GM06990 (cell line): ENCODE measurements around the gene ASB7.

Experiments used
- DNase-seq: peaks from one replicate; pipeline ENCODE4 v3.0.0-alpha.2; 2011; ENCODE audit not compliant: insufficient read length; ENCODE audit errors: extremely low read depth
- H3K27me3 ChIP-seq: replicated peaks from 2 replicates; pipeline ENCODE4 v1.6.0; 2011; ENCODE audit warnings: low read length; ENCODE audit not compliant: control insufficient read depth, insufficient read depth
- H3K36me3 ChIP-seq: 2 replicates; pipeline ENCODE4 v1.5.1; 2011; ENCODE audit warnings: low read length; ENCODE audit not compliant: control insufficient read depth, insufficient read depth
- H3K4me3 ChIP-seq: replicated peaks from 2 replicates; pipeline ENCODE4 v1.5.1; 2011; ENCODE audit warnings: low read depth, mild to moderate bottlenecking, control low read depth, low read length
- TF ChIP-seq, protein P1 (sequence below): IDR thresholded peaks from 2 replicates; pipeline ENCODE4 v1.5.1; 2011; ENCODE audit warnings: low read length, control low read depth, mild to moderate bottlenecking, inconsistent platforms; ENCODE audit not compliant: insufficient read depth, poor library complexity, severe bottlenecking

Gene ASB7

DNA sequence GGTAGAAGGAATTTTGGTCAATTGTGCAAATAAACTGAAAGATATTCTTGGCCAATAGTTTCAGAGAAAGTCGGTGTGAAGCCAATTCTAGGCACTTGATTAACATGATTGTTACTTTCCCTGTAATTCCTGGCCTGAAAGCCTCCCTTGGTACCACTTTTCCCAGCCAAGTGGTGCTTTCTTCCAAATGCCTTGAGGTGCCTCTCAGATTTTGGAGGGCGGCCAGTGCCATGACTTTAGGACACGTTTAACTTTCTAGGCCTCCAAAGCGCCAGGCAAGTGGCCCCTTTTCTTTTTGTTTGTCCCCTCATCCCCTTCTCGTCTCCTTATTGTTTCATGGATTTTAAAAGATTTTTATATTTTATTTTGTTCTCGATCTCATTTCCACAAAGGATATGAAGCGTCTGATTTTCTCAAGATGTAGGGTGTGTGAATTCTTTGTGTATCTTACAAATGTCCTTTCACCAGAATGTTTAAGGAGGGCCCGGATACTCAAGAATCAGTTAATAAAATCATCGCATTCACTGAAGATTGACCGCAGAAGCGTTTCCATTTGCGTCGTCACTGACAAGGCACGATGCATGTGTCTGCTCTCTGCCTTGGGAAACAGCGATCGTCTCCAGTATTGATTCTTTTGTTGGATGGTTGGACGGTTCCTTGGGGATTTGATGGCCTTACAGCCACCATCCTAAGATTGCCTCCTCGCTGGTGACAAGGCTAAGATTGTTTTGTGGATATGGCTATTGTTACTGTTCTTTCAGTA, 87.8 kb downstream of the ASB7 start:
- Histone ChIP-seq H3K27me3 (no peaks in the 10 kb centered on the region; the same call in 1 of the 2 replicates), H3K4me3 (no peak overlapping the region), H3K36me3 (no peaks in the 10 kb centered on the region)
- TF ChIP-seq, protein P1, sequence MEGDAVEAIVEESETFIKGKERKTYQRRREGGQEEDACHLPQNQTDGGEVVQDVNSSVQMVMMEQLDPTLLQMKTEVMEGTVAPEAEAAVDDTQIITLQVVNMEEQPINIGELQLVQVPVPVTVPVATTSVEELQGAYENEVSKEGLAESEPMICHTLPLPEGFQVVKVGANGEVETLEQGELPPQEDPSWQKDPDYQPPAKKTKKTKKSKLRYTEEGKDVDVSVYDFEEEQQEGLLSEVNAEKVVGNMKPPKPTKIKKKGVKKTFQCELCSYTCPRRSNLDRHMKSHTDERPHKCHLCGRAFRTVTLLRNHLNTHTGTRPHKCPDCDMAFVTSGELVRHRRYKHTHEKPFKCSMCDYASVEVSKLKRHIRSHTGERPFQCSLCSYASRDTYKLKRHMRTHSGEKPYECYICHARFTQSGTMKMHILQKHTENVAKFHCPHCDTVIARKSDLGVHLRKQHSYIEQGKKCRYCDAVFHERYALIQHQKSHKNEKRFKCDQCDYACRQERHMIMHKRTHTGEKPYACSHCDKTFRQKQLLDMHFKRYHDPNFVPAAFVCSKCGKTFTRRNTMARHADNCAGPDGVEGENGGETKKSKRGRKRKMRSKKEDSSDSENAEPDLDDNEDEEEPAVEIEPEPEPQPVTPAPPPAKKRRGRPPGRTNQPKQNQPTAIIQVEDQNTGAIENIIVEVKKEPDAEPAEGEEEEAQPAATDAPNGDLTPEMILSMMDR = no peak
- no peak for DNase-seq

DNA sequence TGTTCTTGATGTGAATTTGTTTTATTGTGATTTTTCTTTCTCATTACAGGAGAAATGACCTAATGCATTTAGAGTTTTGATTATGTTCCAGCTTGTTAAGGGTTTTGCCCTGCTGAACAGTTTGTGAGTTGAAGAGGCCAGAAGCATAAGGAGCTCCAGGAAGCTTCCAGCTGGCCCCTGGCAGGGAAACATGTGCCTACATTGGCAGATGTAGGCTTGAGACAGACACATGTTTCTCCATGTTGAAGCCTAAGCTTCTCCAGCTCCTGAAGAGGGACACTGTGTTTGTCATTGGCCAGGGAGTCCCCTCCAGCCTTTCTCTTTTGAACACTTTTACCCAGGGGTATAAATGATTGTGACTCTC, 88.4 kb downstream of the ASB7 start:
- no peak for DNase-seq
- H3K36me3 ChIP-seq = no peaks in the 10 kb centered on the region
- TF ChIP-seq, protein P1 = no peak
- no peak overlapping the region for H3K4me3 ChIP-seq
- no peaks in the 10 kb centered on the region; the same call in 1 of the 2 replicates for H3K27me3 ChIP-seq

DNA sequence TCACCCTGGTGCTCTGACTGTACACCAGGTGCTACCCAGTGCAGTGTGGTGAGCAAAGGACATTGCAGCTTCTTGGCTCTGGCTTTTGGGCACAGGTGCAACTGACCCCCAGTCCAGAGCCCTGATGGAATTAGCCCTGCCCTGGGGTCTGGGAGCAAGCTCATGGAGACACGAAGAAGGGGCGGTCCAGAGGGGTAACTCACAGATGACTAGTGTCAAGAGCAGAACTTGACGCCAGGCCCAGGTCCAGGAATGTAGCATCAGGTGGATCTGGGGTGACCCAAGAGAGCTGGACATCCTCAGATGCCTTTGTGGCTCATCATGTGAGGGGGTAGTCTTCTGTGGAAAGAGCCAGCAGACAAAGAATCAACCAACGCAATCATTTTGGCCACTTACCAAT, 88.9 kb downstream of the ASB7 start:
- Histone ChIP-seq H3K27me3 (no peaks in the 10 kb centered on the region), H3K36me3 (no peaks in the 10 kb centered on the region), H3K4me3 (no peak overlapping the region)
- TF ChIP-seq, protein P1 = no peak
- no peak for DNase-seq

DNA sequence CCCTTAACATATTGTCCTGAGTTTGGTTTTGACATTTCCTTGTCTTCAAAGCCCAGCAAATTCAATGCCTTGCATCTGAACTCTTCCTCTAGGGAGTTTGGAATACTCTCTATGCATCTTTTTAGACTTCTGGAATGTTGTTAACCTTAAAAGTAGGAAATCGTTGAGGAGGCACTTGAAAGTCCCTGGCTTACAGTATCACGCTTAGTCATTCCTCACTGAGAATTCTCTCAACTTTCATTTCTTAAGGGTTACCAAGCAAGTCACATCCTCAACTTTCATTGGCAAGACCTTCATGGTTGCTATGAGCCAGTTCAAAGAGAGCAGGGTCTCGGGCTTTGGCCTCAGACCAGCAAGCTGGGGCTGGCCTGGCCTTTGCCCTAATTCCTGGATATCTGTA, 89.9 kb downstream of the ASB7 start:
- Histone ChIP-seq H3K36me3 (no peaks in the 10 kb centered on the region), H3K4me3 (no peak overlapping the region), H3K27me3 (no peaks in the 10 kb centered on the region)
- no peak for DNase-seq
- TF ChIP-seq, protein P1 = no peak

DNA sequence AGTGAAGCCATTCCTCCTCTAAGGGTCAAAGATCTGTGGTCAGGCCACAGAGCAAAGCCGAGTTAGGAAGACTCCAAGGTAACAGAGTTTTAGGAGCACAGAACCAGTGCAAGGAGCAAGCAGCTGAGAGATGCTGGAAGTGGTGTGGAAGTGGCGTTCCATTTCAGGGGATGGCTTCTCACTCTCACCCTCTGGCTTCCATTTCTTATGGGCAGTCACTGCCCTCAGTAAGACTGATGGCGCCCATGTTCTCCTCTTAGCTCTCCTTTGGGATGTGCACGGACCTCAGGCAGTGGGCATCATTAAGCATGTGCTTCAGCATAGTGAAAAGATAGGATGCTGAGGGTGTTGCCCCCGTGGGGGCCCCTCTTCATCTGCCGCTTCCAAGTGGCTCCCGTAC, 90.3 kb downstream of the ASB7 start:
- TF ChIP-seq, protein P1 = no peak
- Histone ChIP-seq H3K27me3 (no peaks in the 10 kb centered on the region), H3K36me3 (no peaks in the 10 kb centered on the region), H3K4me3 (no peak overlapping the region)
- no peak for DNase-seq

DNA sequence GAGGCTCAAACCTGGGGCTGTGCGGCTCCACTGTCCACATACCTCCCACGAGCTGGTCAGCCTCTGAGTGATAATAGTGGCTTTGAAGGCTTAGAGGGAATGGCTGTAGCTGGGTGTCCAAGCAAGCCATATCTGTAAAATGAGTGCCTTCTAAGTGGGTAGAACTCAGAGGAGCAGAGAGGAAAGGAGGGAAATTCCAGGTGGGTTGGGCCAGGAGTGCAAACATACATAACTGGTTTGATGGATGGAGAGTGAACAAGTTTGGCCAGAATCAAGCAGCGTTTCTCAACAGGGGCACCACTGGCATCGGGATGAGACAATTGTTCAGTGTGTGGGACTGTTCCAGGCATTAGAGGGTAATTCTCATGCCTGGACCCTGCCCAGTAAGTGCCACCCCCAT, 91.1 kb downstream of the ASB7 start:
- no peak for DNase-seq
- no peak overlapping the region for H3K4me3 ChIP-seq
- TF ChIP-seq, protein P1 = no peak
- no peaks in the 10 kb centered on the region for H3K27me3 ChIP-seq
- no peaks in the 10 kb centered on the region for H3K36me3 ChIP-seq
